HG03432 (cell line): ENCODE data around the gene CARNS1.
"Not testable (repeated sequence)": the region's sequence is repeated elsewhere in the genome, so short reads cannot be mapped to it uniquely, and the experiment has no call there.

ENCODE experiments used
- ATAC-seq: cut with Tn5 transposase; IDR thresholded peaks from one replicate; pipeline ENCODE4 v1.9.1; 2021; ENCODE audit warnings: mild to moderate bottlenecking, moderate library complexity; ENCODE audit not compliant: unreplicated experiment

The CARNS1 gene

GRCh38 chr11:67427364-67427859 is 11.9 kb downstream of the CARNS1 start:
- not testable (repeated sequence) for ATAC-seq

- peak; percentile 81 for ATAC-seq
Observed at GRCh38 chr11:67428052-67429001, 12.8 kb downstream of the CARNS1 start, which contains the start of gene RPS6KB2. TSS of gene RPS6KB2 (plus strand) at chr11:67428494. CDS start at chr11:67428546, 52 bp downstream.

- ATAC-seq, result no peak
Observed at GRCh38 chr11:67429038-67429668, 13.7 kb downstream of the CARNS1 start.

GRCh38 chr11:67429722-67430121 is 14.2 kb downstream of the CARNS1 start:
- no peak for ATAC-seq

GRCh38 chr11:67431346-67432249 is 16.1 kb downstream of the CARNS1 start:
- no peak for ATAC-seq

- ATAC-seq, result no peak
Observed at GRCh38 chr11:67432655-67433349, 17.3 kb downstream of the CARNS1 start.

- ATAC-seq, result no peak
Observed at GRCh38 chr11:67433536-67434394, 18.3 kb downstream of the CARNS1 start.

GRCh38 chr11:67434395-67434881 is 19.0 kb downstream of the CARNS1 start:
- ATAC-seq, result no peak

GRCh38 chr11:67435031-67435726 is 19.7 kb downstream of the CARNS1 start:
- no peak for ATAC-seq

GRCh38 chr11:67435727-67436458 is 20.4 kb downstream of the CARNS1 start:
- no peak for ATAC-seq

GRCh38 chr11:67436459-67437081 is 21.1 kb downstream of the CARNS1 start:
- peak; percentile 36 for ATAC-seq

- ATAC-seq, result no peak
Observed at GRCh38 chr11:67437082-67437808, 21.8 kb downstream of the CARNS1 start, which contains the start of gene PTPRCAP. TSS of gene PTPRCAP (minus strand) at chr11:67437682. CDS start at chr11:67437619, 63 bp downstream.

GRCh38 chr11:67437809-67438157 is 22.3 kb downstream of the CARNS1 start:
- ATAC-seq, result no peak

GRCh38 chr11:67438158-67438902 is 22.9 kb downstream of the CARNS1 start:
- no peak for ATAC-seq

- no peak for ATAC-seq
Observed at GRCh38 chr11:67439321-67440228, 24.1 kb downstream of the CARNS1 start.
